ENCODE measurements around the gene CTBP2.
A peak's percentile ranks its signal among the peaks of the same experiment; 100 is the strongest.

Gene CTBP2

GRCh38 chr10:125115409-125115808 lies 45.0 kb downstream of the CTBP2 start:
- in situ Hi-C loops (cut with HindIII; ENCODE audit: low sequenced_read_pairs), result no loop called here
- no peak overlapping the region for H3K4me3 ChIP-seq (ENCODE audit: low read depth, low read length)
- TF ChIP-seq CTCF (IDR thresholded peaks at IDR 0.05; ENCODE audit: low read depth, low read length), result no peak
- DNase-seq (ENCODE audit: low read depth, low spot score), result no peak

- H3K4me3 ChIP-seq (ENCODE audit: low read depth, low read length), result no peak overlapping the region
- TF ChIP-seq CTCF (IDR thresholded peaks at IDR 0.05; ENCODE audit: low read depth, low read length), result no peak
- no peak for DNase-seq (ENCODE audit: low read depth, low spot score)
- in situ Hi-C loops (cut with HindIII; ENCODE audit: low sequenced_read_pairs), result no loop called here
These were observed 45.5 kb downstream of the CTBP2 start for GRCh38 chr10:125114761-125115391.

DNA sequence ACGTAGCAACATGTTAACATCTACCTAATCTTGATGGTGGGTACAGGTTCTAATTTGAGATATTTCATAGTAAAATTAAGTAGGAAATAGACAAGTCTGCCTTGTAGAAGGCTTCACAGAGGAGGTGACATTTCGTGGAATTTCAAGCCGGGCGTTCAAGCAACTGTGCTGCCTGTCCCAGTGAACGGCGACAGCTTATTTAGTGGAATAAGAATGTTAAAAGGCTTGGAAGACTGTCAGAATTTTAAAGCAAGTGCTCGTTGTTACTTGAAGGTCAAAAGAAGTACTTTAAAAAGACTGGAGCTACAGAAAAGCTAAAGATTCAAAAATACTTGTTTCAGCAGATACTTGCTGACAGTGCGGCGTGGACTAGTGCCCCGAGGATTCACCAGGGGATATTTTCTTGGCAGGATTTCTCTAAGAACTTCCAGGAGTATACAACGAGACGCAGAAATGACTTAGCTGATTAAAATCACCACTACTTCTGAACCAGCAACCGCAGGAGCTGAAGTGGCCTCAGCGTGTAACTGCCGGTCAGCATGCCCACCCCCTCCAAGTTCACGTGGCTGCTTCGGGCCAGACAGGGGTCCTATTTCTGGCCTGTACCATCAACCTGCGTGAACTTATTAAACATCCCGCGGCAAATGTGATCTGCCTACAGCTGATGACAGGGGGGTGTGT lies 46.5 kb downstream of the CTBP2 start:
- in situ Hi-C loops (cut with HindIII; ENCODE audit: low sequenced_read_pairs), result no loop called here
- H3K4me3 ChIP-seq (ENCODE audit: low read depth, low read length), result no peak overlapping the region
- peak; percentile 79 for DNase-seq (ENCODE audit: low read depth, low spot score)
- TF ChIP-seq CTCF (IDR thresholded peaks at IDR 0.05; ENCODE audit: low read depth, low read length), result no peak

- DNase-seq (ENCODE audit: low read depth, low spot score), result peak; percentile 39
- H3K4me3 ChIP-seq (ENCODE audit: low read depth, low read length), result no peak overlapping the region
- no peak for TF ChIP-seq CTCF (IDR thresholded peaks at IDR 0.05; ENCODE audit: low read depth, low read length)
- in situ Hi-C loops (cut with HindIII; ENCODE audit: low sequenced_read_pairs), result no loop called here
These were observed 47.5 kb downstream of the CTBP2 start for GRCh38 chr10:125112697-125113494.

GRCh38 chr10:125111118-125111727 lies 49.1 kb downstream of the CTBP2 start:
- in situ Hi-C loops (cut with HindIII; ENCODE audit: low sequenced_read_pairs), result no loop called here
- no peak for DNase-seq (ENCODE audit: low read depth, low spot score)
- no peak overlapping the region for H3K4me3 ChIP-seq (ENCODE audit: low read depth, low read length)
- TF ChIP-seq CTCF (IDR thresholded peaks at IDR 0.05; ENCODE audit: low read depth, low read length), result no peak

DNA sequence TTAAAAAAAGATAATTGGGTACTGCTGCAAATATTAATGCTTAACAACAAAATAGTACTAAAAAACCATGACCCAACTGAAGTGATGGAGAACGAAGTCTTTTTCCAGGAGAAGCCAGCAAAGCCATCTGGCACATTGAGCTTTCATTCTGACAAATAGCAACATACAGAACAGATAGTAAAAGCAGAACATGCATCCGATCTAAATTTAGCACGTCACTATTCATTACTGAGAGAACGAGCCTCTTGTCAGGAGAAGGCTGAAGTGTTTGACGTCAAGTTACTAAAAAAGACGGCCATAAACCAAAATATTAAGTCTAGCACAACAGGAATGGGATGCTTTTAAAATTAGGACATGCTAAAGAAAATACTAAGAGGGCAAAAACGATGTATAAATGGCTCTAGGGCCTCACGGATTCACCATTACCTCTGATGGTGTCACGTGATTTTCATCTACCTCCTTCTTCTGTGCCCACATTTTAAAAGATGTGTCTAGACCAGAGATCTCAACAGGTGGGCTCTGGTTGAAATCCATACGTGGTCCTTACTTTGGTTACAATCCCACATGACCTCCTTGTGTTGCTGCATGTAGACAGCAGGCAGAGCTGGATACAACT lies 52.3 kb downstream of the CTBP2 start:
- DNase-seq (ENCODE audit: low read depth, low spot score), result no peak
- in situ Hi-C loops (cut with HindIII; ENCODE audit: low sequenced_read_pairs), result no loop called here
- H3K4me3 ChIP-seq (ENCODE audit: low read depth, low read length), result no peak overlapping the region
- TF ChIP-seq CTCF (IDR thresholded peaks at IDR 0.05; ENCODE audit: low read depth, low read length), result no peak
